ENCODE data around the gene SLC16A12. TPM values are rescaled to one million over a fixed set of nuclear protein-coding genes. Genes with fewer than 3 reads are reported as not detected.

Gene SLC16A12
- total and polyA plus RNA-seq, 12 donors = 1.8 to 3.6 (median 2.7) TPM

DNA sequence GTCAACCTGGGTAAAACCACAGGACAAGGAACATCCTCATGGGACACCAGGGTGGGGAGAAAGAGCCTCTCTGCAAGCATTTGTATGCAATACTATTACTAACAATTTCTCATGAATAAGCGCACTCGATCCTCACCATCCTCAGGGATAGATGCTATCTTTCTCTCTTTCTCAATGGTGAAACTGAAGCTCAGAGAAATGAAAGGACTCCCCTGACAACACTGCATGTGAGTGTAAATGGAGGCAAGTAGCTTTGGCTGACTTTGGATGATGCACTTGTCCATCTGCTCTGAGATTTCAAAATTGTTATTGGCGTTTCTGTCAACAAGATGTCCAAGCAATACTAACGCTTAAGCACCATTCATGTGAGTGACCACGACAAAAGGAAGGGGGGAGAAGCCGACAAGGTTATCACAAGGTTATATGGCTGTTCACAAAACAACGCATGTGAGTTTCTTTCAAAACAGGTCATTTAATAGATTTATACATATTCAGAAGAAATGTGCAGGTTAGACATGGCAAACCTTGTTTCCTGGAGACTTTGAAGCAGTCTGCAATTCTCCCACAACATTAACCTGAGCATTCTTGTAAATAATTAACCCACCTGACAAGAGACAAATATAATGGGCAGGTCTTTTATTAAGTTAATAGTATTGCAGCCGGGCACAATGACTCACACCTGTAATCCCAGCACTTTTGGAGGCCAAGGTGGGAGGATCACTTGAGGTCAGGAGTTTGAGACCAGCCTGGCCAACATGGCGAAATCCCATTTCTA, 67.0 kb downstream of the SLC16A12 start:
- ATAC-seq (no peak), DNase-seq (no peak)
- H3K36me3 ChIP-seq = no peaks in the 10 kb centered on the region
- H3K9me3 ChIP-seq = no peaks in the 10 kb centered on the region
- no peak overlapping the region for H3K4me3 ChIP-seq
- H3K27me3 ChIP-seq = no peaks in the 10 kb centered on the region
- 83 to 87% methylated on average over 9 of the region's 9 CpGs for WGBS, 2 donors
- TF ChIP-seq, protein P1, sequence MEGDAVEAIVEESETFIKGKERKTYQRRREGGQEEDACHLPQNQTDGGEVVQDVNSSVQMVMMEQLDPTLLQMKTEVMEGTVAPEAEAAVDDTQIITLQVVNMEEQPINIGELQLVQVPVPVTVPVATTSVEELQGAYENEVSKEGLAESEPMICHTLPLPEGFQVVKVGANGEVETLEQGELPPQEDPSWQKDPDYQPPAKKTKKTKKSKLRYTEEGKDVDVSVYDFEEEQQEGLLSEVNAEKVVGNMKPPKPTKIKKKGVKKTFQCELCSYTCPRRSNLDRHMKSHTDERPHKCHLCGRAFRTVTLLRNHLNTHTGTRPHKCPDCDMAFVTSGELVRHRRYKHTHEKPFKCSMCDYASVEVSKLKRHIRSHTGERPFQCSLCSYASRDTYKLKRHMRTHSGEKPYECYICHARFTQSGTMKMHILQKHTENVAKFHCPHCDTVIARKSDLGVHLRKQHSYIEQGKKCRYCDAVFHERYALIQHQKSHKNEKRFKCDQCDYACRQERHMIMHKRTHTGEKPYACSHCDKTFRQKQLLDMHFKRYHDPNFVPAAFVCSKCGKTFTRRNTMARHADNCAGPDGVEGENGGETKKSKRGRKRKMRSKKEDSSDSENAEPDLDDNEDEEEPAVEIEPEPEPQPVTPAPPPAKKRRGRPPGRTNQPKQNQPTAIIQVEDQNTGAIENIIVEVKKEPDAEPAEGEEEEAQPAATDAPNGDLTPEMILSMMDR (IDR thresholded peaks at IDR 0.05) = no peak
- no peak overlapping the region for H3K27ac ChIP-seq
- intact Hi-C loops (cut with DNase I) = loop anchor here in 1 of 10 donors (5.0 kb wide), 1 partner anchor 94 kb away; no protein-coding TSS in a partner anchor
- peaks cover 0 to 32% (median 15%) of the 10 kb centered on the region in 9 donors for H3K4me1 ChIP-seq

DNA sequence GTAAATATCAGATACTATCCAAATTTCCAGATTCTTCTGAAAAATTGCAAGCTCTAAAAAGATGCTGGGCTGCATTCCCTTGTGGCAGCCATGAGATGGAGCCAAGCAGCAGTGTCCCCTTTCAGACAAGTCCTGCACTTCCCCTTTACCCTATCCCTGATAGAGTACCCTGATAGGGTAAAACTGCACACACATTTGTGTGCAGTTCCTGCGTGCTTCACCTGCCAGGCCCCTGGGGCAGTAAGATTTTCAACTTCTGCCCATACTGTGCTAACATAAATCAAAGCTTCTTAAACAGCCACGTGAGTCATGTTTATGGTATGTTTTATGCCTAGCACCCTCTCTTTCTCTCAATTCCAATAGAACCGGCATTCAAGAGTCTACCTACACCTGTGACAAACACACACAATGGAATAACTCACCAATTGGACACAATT, 68.8 kb downstream of the SLC16A12 start:
- ATAC-seq = peak in 7 of 8 donors; percentile 59 to 72 (median 63)
- DNase-seq = peak in 1 of 2 donors; percentile 14
- peak overlapping the region in 1 of 10 donors; percentile 29 for H3K27ac ChIP-seq
- no peak overlapping the region for H3K4me3 ChIP-seq
- H3K4me1 ChIP-seq = peaks cover 0 to 32% (median 15%) of the 10 kb centered on the region in 9 donors
- H3K36me3 ChIP-seq = no peaks in the 10 kb centered on the region
- intact Hi-C loops (cut with DNase I) = loop anchor here in 1 of 10 donors (5.0 kb wide), 1 partner anchor 96 kb away; no protein-coding TSS in a partner anchor
- TF ChIP-seq, protein P1 (IDR thresholded peaks at IDR 0.05) = peak in 8 of 9 donors; percentile 19 to 57 (median 44)
- WGBS, 2 donors = 38 to 39% methylated on average over 3 of the region's 3 CpGs
- no peaks in the 10 kb centered on the region for H3K27me3 ChIP-seq
- no peaks in the 10 kb centered on the region for H3K9me3 ChIP-seq

DNA sequence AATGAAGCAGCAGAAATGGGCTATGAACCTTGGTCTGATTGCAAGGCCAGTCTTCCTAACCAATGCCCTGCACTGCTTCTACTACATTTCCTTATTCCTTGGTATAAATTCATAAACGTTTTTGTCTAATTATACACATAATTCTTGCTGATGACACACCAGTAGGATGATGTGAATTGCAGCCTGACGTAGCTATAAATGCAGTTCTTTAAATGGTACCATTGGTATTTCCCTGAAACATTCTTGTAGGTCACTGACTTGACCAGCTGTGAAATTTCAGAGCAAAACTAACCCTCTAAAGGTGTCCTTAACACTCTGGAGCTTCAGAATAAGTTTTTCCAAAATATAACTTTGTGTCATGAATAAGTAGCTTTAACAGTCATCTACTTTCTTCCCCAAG, 70.2 kb downstream of the SLC16A12 start:
- TF ChIP-seq, protein P1 (IDR thresholded peaks at IDR 0.05) = no peak
- no peak overlapping the region for H3K27ac ChIP-seq
- DNase-seq (no peak), ATAC-seq (no peak)
- H3K36me3 ChIP-seq = no peaks in the 10 kb centered on the region
- 56 to 61% methylated on average over 2 of the region's 2 CpGs for WGBS, 2 donors
- peaks cover 0 to 27% (median 8%) of the 10 kb centered on the region in 9 donors for H3K4me1 ChIP-seq
- no peaks in the 10 kb centered on the region for H3K27me3 ChIP-seq
- intact Hi-C loops (cut with DNase I) = loop anchor here in 1 of 10 donors (5.0 kb wide), 1 partner anchor 97 kb away; no protein-coding TSS in a partner anchor
- H3K4me3 ChIP-seq = no peak overlapping the region
- no peaks in the 10 kb centered on the region for H3K9me3 ChIP-seq

DNA sequence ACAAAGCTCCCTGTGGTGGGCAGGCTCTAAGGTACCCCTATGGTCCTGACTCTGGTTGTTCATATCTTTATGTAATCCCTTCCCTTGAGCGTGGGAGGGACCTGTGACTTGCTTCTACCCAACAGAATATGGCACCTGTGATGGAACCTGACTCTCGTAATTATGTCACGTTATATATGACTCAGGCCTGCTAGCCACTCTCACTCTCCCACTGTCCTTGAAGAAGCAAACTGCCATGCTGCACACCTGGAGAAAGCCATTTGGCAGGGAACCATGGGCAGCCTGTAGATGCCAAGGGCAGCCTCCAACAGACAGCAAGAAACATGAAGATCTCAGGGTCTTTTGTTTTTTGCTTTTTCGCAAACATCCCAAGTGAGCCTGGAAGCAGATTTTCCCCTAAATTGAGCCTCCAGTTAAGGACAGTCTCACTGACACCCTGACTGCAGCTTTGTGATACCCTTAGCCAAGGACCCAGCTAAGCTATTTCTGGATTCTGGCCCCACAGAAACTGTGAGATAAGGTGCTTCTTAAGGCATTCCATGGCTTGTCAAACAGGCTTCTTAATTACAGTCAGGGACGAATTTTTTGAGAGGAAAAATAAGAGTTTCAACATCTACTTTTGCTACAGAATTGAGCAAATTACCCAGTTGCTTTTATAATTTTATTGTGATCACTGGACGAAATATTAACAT, 71.4 kb downstream of the SLC16A12 start:
- intact Hi-C loops (cut with DNase I) = no loop called here
- ATAC-seq = peak in 2 of 8 donors; percentile 45 to 53
- TF ChIP-seq, protein P1 (IDR thresholded peaks at IDR 0.05) = no peak
- Histone ChIP-seq H3K4me3 (no peak overlapping the region), H3K36me3 (no peaks in the 10 kb centered on the region), H3K27me3 (no peaks in the 10 kb centered on the region), H3K9me3 (no peaks in the 10 kb centered on the region), H3K4me1 (peaks cover 0 to 25% (median 5%) of the 10 kb centered on the region in 9 donors), H3K27ac (peak overlapping the region in 1 of 10 donors; percentile 17)
- 67 to 73% methylated on average over 6 of the region's 6 CpGs for WGBS, 2 donors
- no peak for DNase-seq
